ENCODE results near the gene SEMA5A. TPM values are rescaled to one million over a fixed set of nuclear protein-coding genes. Genes with fewer than 3 reads are reported as not detected.

SEMA5A gene
- total RNA-seq, 1 donor from 2014 or later, result 31.9 TPM

DNA sequence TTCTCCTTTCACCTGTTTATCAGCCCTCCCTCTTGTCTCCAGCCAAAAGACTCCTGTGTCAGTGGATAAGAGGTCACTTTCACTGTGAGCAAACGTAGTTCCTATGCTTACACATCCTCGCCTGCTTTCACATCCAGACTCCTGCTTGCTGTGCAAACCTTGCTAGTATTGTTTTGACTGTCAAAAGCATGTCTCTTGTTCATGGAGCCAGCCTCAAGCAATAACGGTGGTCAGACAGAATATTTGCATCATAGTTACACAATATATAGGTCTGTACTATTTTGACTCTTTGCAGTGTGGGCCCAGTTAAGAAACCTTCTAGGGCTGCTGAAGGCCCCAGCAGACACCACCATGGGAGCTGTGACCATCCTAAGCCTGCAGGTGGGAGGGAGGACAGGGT lies 420.0 kb downstream of the SEMA5A start:
- Mint-ChIP-seq H3K36me3 (ENCODE audit: low read depth) (peaks cover 7% of the 10 kb centered on the region), H3K9me3 (peaks cover 4% of the 10 kb centered on the region), H3K4me1 (peaks cover 13% of the 10 kb centered on the region), H3K4me3 (no peak overlapping the region), H3K27ac (ENCODE audit: unreplicated experiment) (no peak overlapping the region), H3K27me3 (ENCODE audit: low read depth) (no peaks in the 10 kb centered on the region)
- no peak for DNase-seq (ENCODE audit: low read depth, low spot score)
- TF ChIP-seq, protein P1, sequence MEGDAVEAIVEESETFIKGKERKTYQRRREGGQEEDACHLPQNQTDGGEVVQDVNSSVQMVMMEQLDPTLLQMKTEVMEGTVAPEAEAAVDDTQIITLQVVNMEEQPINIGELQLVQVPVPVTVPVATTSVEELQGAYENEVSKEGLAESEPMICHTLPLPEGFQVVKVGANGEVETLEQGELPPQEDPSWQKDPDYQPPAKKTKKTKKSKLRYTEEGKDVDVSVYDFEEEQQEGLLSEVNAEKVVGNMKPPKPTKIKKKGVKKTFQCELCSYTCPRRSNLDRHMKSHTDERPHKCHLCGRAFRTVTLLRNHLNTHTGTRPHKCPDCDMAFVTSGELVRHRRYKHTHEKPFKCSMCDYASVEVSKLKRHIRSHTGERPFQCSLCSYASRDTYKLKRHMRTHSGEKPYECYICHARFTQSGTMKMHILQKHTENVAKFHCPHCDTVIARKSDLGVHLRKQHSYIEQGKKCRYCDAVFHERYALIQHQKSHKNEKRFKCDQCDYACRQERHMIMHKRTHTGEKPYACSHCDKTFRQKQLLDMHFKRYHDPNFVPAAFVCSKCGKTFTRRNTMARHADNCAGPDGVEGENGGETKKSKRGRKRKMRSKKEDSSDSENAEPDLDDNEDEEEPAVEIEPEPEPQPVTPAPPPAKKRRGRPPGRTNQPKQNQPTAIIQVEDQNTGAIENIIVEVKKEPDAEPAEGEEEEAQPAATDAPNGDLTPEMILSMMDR (conservative IDR thresholded peaks at IDR 0.05), result no peak

DNA sequence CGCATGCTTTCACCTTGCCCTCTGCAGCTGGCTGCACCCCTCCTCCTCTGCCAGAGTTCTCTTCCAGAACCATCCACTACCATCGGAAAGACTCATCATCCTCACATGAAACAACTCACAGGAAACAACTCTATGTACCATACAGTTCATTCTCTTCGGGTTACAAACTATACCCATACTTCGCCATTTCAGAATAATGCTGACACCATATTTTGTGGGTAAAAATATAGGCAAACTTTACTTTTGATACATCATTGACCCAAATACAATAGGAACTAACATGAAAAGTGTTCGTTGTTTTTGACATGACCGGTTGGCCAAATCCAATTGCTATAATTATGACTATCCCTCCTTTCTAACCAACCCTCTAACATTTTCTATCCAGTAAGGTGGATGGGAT lies 421.0 kb downstream of the SEMA5A start:
- H3K4me3 Mint-ChIP-seq, result no peak overlapping the region
- peaks cover 6% of the 10 kb centered on the region for H3K36me3 Mint-ChIP-seq (ENCODE audit: low read depth)
- peak overlapping the region; percentile 23 for H3K27ac Mint-ChIP-seq (ENCODE audit: unreplicated experiment)
- H3K27me3 Mint-ChIP-seq (ENCODE audit: low read depth), result no peaks in the 10 kb centered on the region
- DNase-seq (ENCODE audit: low read depth, low spot score), result no peak
- H3K9me3 Mint-ChIP-seq, result peaks cover 3% of the 10 kb centered on the region
- peaks cover 13% of the 10 kb centered on the region for H3K4me1 Mint-ChIP-seq
- TF ChIP-seq, protein P1 (conservative IDR thresholded peaks at IDR 0.05), result no peak

DNA sequence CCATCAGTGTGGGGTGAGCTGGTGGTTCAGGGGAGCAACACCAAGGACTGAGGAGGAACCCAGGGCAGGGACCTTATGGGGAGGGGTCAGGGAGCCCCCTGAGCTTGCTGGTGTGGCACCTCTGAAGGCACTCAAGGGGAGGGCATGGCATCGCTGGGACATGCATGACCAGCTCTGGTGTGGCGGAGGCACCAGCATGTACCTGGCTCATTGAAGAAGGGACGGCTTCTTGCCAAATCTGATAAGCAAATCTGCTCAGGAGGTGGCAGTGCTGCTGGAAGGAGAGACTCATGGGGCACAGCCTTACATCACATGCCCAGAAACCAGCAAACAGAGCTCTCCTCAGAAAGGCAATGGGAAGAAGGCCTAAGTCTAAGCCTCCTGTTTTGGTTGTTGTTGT lies 421.8 kb downstream of the SEMA5A start:
- TF ChIP-seq, protein P1 (conservative IDR thresholded peaks at IDR 0.05), result no peak
- Mint-ChIP-seq H3K9me3 (peaks cover 2% of the 10 kb centered on the region), H3K36me3 (ENCODE audit: low read depth) (peaks cover 6% of the 10 kb centered on the region), H3K4me3 (no peak overlapping the region), H3K4me1 (peaks cover 13% of the 10 kb centered on the region), H3K27ac (ENCODE audit: unreplicated experiment) (no peak overlapping the region), H3K27me3 (ENCODE audit: low read depth) (no peaks in the 10 kb centered on the region)
- no peak for DNase-seq (ENCODE audit: low read depth, low spot score)

DNA sequence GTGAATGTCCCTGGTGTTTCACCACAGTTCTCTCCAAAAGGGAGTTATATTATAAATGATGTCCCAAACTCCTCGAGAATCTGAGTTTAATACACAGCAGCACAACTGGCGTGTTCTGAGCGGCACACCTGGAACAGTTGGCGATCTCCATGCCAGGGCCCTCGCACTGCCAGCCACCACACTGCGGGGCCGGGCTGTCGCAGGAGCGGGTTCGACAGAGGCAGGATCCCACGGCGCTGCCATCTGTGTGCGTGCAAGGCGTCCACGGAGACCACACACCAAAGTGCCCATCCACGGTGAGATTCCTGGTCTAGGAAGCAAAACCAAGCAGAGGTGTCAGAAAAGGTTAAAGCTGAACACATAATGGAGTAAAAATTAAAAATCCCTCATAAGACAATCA lies 423.3 kb downstream of the SEMA5A start:
- DNase-seq (ENCODE audit: low read depth, low spot score), result no peak
- peaks cover 2% of the 10 kb centered on the region for H3K9me3 Mint-ChIP-seq
- H3K4me1 Mint-ChIP-seq, result peaks cover 13% of the 10 kb centered on the region
- H3K36me3 Mint-ChIP-seq (ENCODE audit: low read depth), result peaks cover 9% of the 10 kb centered on the region
- TF ChIP-seq, protein P1 (conservative IDR thresholded peaks at IDR 0.05), result no peak
- no peaks in the 10 kb centered on the region for H3K27me3 Mint-ChIP-seq (ENCODE audit: low read depth)
- H3K27ac Mint-ChIP-seq (ENCODE audit: unreplicated experiment), result no peak overlapping the region
- H3K4me3 Mint-ChIP-seq, result no peak overlapping the region

DNA sequence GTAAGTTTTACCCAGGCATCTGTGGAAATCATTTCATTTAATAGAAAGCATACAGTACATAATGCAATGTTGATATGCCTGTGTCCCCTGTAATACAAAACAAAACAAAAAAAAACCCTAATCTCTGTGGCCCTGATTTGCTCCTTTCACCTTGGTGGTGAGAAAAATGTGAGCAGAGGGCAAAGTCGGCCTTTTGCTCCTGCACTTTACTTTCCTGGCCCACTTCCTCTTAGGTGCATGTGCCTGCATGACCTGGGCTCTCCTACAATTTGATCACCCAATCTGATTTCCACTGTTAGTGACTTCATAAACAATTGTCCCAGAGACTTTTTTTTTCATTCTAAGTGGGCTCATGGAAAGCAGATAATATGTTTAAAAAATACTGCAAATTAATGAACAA lies 424.3 kb downstream of the SEMA5A start:
- H3K4me3 Mint-ChIP-seq, result no peak overlapping the region
- H3K4me1 Mint-ChIP-seq, result peaks cover 7% of the 10 kb centered on the region
- peaks cover 2% of the 10 kb centered on the region for H3K9me3 Mint-ChIP-seq
- DNase-seq (ENCODE audit: low read depth, low spot score), result no peak
- no peak overlapping the region for H3K27ac Mint-ChIP-seq (ENCODE audit: unreplicated experiment)
- H3K36me3 Mint-ChIP-seq (ENCODE audit: low read depth), result peaks cover 9% of the 10 kb centered on the region
- TF ChIP-seq, protein P1 (conservative IDR thresholded peaks at IDR 0.05), result no peak
- H3K27me3 Mint-ChIP-seq (ENCODE audit: low read depth), result no peaks in the 10 kb centered on the region

DNA sequence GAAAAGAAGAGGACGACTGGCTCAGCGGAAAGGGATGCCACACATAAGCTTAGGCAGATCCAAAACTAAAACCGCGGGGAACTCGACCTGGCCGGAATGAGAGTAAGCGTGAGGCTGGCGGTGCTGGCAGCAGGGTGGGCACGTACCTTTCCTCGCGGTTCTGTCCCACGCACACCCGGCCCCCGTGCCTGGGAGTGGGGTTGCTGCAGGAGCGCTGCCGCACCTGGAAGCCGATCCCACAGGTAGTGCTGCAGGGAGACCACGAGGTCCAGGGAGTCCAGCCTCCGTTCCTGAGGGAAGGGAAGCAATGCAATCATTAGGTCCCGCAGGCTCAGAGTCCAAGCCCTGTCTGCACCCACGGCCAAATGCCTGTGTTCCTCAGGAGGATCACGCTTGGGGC lies 427.0 kb downstream of the SEMA5A start:
- Mint-ChIP-seq H3K36me3 (ENCODE audit: low read depth) (peaks cover 27% of the 10 kb centered on the region), H3K27ac (ENCODE audit: unreplicated experiment) (no peak overlapping the region), H3K4me3 (no peak overlapping the region), H3K27me3 (ENCODE audit: low read depth) (no peaks in the 10 kb centered on the region), H3K9me3 (peaks cover 5% of the 10 kb centered on the region), H3K4me1 (no peaks in the 10 kb centered on the region)
- DNase-seq (ENCODE audit: low read depth, low spot score), result no peak
- TF ChIP-seq, protein P1 (conservative IDR thresholded peaks at IDR 0.05), result no peak

Measured in neural crest cell (in vitro differentiated cells).